Stimulated activated CD4-positive, alpha-beta T cell treated with anti-CD3 and anti-CD28 coated beads, Interleukin-15, amount 100 ng/mL, for 24 hours (primary cell): ENCODE data around the gene LAMC1.

ENCODE experiments used
- DNase-seq: peaks from one replicate; pipeline ENCODE4 v3.0.0-alpha.2; 2020

LAMC1 gene

DNA sequence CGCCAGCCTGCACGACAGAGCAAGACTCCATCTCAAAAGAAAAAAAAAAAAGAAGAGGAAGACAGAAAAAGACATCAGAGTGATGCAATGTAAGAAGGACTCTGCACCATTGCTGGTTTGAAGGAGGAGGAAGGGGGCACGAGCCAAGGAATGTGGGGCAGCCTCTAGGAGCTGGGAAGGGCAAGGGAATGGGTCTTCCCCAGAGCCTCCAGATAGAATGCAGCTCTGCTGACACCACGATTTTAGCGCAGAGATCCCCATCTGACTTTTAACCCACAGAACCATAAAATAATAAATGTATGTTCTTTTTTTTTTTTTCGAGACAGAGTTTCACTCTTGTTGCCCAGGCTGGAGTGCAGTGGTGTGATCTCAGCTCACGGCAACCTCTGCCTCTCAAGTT, 129.0 kb downstream of the LAMC1 start:
- no peak for DNase-seq

GRCh38 chr1:183155939-183156338, 132.7 kb downstream of the LAMC1 start:
- no peak for DNase-seq

DNA sequence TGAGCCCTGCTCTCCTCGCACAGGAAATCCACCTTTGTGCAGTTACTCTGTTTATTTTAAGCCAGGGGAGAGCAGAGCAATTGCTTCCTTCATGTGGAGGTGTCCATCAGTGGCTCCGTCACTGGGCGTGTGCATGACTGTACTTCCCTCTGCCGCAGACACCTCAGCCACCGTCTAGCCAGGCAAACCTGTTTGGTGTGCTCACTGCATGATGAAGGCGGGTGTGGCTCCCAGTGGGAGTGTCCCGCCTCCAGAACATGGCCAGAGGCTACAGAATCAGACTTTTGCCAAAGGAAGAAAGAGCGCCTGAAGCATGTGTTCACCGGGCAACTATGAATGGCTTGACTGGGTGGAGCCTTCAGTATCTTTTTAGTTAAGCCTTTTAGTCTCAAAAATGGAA, 136.7 kb downstream of the LAMC1 start:
- DNase-seq = no peak

GRCh38 chr1:183161391-183161790, 138.2 kb downstream of the LAMC1 start:
- no peak for DNase-seq

DNA sequence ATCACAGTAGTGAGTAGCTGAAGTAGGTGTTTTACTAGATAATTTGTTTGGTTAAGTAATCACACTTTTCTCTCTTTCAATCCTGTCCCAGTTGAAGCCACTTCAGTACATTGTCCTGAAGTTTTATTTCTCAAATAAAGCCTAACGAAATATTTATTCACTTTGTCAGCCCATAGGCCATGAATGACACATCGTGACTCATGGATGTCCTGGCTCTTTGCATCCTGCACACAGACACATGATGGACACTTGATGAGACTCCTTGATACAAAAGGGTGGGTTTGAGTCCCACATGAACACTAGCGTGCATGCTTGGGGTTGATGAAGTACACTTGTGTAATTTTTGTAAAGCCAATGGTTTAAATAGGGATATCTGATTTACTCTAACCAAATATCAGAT, 140.1 kb downstream of the LAMC1 start:
- no peak for DNase-seq

GRCh38 chr1:183164340-183164739, 141.1 kb downstream of the LAMC1 start:
- DNase-seq = no peak

GRCh38 chr1:183164963-183165362, 141.7 kb downstream of the LAMC1 start:
- DNase-seq = no peak

DNA sequence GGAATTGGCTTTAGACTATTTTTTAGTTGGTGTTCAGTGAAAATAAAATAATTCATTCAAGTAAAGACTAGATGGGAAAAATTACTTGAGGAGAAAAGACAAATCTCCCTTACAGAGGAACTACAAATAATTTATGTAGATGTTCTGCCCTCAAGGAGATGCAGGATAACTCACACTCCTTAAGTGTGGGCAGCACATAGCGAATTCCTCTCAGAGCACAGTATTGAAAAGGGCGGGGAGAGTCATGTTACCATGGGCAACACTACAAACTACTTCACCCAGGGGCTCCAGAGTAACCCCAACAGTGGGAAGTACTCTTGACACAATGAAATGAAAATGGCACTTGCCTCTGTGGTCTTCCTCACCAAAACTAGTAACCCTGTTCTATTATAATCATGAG, 142.2 kb downstream of the LAMC1 start:
- DNase-seq = no peak

DNA sequence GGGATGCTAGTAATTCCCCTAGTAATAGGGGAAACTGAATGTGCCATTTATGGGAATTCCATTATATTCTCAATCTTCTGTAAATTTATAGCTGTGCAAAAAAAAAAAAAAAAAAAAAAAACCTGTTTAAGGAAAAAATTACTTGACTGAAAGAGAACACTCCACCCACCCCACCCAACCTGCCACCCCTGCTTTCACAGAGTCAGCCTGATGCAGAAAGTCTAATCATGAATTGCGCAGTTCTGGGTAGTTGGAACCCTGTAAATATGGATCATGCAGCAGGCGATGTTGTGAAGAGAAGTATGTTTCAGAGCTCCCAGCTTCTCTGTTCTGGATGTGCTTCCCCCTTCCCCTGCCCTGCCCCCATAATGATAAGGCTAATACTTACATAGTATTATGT, 143.2 kb downstream of the LAMC1 start:
- no peak for DNase-seq

DNA sequence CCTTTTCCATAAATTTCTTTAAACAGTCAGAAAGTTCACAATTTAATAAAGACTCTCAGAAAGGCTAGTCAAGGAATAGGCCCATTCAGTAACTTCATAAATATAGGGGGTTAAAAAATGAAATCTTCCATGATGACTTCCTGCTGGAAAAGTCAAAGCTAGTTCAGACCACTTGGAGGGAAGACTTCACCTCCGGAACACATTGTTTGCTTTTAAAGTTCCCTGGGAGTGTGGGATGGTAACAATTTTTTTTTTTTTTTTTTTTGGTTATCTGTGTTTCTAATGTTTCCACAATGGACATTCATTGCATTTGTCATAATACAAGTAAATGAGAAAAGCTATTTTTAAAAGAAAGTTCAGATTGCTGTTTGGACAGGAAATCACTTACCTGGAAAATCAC, 144.5 kb downstream of the LAMC1 start:
- no peak for DNase-seq

- DNase-seq = no peak
Observed at GRCh38 chr1:183168308-183168707, 145.1 kb downstream of the LAMC1 start.

DNA sequence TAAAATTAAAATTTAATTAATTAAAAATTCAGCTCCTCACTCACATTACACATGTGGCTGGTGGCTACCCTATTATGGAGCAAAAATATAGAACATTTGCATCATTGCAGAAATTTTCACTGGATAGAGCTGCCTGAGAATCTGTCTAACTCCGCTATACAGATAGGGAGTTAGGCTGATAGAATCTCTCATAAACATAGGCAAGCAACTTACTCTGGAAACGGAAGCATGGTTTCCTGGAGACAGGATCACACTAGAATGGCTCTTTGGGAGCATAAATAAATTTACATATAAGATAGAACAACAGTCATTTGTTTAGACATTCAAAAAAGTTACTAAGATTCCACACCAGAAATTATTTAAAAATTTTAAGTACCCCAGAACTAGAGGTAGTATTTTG, 150.6 kb downstream of the LAMC1 start:
- DNase-seq = no peak

- DNase-seq = no peak
Observed at GRCh38 chr1:183175631-183176030, 152.4 kb downstream of the LAMC1 start.

DNA sequence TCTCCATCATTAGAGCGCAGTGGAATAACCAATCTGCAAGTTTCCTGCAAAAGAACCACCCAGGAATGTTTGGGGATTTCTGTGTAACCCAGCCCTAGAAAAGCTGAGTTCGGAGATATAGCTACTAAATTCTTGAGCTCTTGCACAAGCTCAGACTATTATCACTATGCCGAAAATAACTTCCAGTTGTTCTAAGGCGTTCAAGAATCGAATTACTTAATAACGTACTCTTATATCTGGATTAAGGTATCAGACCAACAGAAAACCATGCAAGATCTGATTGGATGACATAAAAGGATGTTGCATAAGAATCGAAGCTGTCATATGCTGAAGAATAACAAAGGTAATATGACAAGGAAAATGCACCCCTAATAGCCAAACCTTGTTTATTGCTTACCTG, 155.3 kb downstream of the LAMC1 start:
- no peak for DNase-seq

DNA sequence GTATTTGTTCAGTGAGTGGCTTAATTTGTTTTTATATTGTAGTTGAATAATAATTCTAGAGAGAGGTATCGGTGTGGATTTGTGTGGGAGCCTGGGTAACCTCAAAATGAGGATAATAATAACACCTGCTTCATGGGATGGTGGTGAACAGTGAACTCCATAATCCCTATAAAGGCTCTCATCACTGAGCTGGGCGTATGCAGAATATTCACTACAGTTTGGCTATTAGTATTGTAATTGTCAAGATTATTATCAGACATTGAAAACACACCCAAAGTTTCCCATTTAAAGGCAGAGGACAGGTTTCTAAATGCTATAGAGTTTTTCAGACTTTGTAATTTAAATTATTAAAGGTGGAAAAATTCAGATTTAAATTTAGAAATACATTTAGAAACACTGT, 155.8 kb downstream of the LAMC1 start:
- no peak for DNase-seq

DNA sequence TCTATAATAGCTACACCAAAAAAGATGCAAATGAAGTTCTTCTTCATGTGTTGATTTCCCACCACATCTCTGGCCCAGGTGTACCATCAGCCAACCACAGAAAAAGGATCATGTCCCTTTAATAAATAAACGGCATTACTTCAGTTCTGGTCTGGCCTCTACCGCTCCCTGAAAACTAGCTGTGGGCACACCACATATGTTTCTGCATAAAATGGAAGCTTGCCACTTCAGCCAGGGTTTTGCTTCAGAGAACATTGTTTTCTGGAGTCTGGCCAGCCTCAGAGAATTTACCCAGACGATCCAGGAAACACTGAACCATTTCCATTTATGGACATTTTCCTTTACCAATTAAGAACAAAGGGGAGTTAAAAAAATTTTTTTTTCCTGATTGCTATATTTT, 157.0 kb downstream of the LAMC1 start:
- DNase-seq = no peak

- DNase-seq = peak; percentile 8
Observed at GRCh38 chr1:183180634-183181056, 157.4 kb downstream of the LAMC1 start.

DNA sequence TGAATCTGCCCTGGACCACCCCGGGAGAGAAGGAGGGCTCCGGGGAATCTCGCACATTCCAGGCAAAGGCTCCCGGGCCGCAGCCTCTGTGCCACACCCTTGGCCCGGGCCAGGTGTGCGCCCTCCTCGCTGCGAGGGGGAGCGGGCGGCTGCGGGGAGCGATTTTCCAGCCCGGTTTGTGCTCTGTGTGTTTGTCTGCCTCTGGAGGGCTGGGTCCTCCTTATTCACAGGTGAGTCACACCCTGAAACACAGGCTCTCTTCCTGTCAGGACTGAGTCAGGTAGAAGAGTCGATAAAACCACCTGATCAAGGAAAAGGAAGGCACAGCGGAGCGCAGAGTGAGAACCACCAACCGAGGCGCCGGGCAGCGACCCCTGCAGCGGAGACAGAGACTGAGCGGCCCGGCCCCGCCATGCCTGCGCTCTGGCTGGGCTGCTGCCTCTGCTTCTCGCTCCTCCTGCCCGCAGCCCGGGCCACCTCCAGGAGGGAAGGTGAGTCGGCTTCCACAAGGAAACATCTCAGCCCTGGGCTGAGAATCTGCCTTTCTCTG, 162.8 kb downstream of the LAMC1 start, which contains the start of gene LAMC2:
Gene LAMC2, plus strand, starts transcription at position 324 of the 550 bp plus-strand sequence. Its CDS starts 89 bp downstream, at position 413.
- DNase-seq = peak; percentile 40

DNA sequence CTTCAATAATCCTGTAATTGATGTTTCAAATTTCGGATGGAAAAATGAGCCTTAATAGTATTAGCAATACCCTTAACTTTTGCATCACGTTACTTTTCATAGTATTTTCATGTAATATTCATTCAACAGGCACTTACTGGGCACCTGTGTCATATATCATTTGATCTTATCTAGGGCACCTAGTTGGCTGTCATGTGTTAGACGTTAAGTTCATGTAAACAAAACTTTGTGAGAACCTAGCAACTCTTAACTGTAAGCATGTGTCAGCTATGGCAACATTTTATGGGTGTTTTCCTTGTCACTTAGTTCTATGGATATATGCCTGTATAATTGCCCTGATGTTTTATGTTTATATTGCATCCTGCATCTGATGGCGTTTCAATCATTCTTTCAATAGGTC, 163.6 kb downstream of the LAMC1 start:
- DNase-seq = no peak

DNA sequence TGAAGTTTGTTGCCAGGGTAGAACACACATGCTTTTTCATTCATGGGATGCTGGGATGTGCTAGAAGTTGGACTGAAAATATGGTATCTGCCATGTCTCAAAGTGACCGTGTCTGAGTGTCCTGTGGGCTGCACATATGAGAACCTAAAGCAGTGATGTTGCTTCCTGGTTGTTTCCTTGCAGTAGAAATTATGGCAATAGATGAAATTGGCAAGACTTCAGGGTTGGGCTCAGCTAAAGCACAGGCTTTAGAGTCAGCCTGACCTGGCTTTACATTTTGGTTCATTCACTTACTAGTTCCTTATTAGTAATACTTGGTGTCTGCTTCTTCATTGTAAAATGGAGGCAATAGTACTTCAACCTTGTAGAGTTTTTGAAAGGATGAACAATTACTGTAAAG, 165.0 kb downstream of the LAMC1 start:
- no peak for DNase-seq

DNA sequence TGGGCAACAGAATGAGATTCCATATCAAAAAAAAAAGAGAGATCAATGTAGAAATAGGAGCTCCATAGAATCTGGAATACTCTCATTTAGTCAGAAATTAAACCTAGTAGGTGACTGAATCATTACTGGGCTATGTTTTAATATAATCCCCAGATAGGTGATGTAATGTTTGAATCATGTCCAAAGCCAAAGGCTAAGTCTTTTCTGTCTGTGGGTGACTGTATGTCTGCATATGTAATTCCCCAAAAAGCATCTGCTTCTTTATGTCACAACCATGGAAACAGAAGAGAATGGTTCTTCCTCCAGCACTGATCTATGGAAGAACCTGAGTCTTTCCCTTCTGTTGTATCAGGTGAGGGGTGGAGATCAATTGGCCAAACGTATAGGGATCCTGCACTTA, 168.6 kb downstream of the LAMC1 start:
- DNase-seq = no peak

DNA sequence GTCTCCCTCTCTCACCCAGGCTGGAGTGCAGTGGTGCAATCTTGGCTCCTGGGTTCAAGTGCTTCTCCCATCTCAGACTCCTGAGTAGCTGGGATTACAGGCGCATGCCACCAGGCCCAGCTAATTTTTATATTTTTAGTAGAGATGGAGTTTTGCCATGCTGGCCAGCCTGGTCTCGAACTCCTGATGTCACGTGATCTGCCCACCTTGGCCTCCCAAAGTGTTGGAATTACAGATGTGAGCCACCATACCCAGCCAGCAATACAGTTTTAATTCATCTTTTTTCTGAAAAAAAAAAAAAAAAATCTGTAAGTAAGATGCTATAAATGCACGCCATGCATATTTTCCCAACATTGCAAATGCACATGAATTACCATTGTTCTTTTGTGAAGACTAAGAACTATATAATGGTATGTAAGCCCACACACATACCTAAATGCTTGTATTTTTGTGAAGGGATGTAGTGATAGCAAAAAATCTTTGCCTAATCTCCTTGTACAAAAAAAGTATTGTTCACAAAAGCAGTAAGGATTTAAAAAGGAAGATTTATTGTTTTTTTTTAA, 170.8 kb downstream of the LAMC1 start:
- DNase-seq = no peak

- peak; percentile 24 for DNase-seq
Observed at GRCh38 chr1:183194527-183195141, 171.4 kb downstream of the LAMC1 start.

- DNase-seq = no peak
Observed at GRCh38 chr1:183195142-183195574, 171.9 kb downstream of the LAMC1 start.
